ENCODE measurements around the gene MMEL1.
A peak's percentile ranks its signal among the peaks of the same experiment; 100 is the strongest.

Gene MMEL1

DNA sequence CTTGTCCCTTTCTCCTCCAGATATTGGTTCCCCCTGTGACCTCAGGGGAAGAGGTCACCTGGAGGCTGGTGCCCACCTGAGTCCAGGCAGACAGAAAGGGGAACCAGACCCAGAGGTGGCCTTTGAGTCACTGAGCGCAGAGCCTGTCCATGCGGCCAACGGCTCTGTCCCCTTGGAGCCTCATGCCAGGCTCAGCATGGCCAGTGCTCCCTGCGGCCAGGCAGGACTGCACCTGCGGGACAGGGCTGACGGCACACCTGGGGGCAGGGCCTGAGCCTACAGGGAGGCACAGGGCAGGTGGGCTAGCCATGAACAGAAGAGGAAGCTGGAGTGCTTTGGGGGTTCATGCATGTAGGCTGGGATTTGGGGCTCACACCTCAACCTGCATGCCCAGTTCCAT, 74.0 kb downstream of the MMEL1 start:
- Histone ChIP-seq H3K79me2 (ENCODE audit: low read length) (peaks cover 21% of the 10 kb centered on the region), H3K4me1 (ENCODE audit: low read length) (peaks cover 14% of the 10 kb centered on the region), H3K4me2 (ENCODE audit: low read depth, low read length) (no peak overlapping the region), H3K4me3 (ENCODE audit: low read length) (no peak overlapping the region), H3K27me3 (replicated peaks; ENCODE audit: insufficient read depth, low read length) (no peaks in the 10 kb centered on the region), H3K9me3 (replicated peaks; ENCODE audit: insufficient read depth, low read length) (no peaks in the 10 kb centered on the region), H3K36me3 (replicated peaks; ENCODE audit: insufficient read depth, low read length) (no peaks in the 10 kb centered on the region), H3K9me2 (replicated peaks; ENCODE audit: insufficient read depth, low read length) (no peaks in the 10 kb centered on the region), H3F3A (ENCODE audit: insufficient read depth, low read length) (no peaks in the 10 kb centered on the region), H3K27ac (ENCODE audit: low read length) (no peak overlapping the region), H4K20me1 (ENCODE audit: insufficient read depth, low read length) (no peaks in the 10 kb centered on the region), H2AFZ (ENCODE audit: low read length) (no peak overlapping the region), H3K9ac (ENCODE audit: low read length) (no peak overlapping the region)
- TF ChIP-seq EZH2 (optimal IDR thresholded peaks at IDR 0.05; ENCODE audit: low read depth, low read length) (no peak), EZH2phosphoT487 (IDR thresholded peaks at IDR 0.05; ENCODE audit: low read length) (no peak)
- TF ChIP-seq, protein P1, sequence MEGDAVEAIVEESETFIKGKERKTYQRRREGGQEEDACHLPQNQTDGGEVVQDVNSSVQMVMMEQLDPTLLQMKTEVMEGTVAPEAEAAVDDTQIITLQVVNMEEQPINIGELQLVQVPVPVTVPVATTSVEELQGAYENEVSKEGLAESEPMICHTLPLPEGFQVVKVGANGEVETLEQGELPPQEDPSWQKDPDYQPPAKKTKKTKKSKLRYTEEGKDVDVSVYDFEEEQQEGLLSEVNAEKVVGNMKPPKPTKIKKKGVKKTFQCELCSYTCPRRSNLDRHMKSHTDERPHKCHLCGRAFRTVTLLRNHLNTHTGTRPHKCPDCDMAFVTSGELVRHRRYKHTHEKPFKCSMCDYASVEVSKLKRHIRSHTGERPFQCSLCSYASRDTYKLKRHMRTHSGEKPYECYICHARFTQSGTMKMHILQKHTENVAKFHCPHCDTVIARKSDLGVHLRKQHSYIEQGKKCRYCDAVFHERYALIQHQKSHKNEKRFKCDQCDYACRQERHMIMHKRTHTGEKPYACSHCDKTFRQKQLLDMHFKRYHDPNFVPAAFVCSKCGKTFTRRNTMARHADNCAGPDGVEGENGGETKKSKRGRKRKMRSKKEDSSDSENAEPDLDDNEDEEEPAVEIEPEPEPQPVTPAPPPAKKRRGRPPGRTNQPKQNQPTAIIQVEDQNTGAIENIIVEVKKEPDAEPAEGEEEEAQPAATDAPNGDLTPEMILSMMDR (IDR thresholded peaks at IDR 0.05; ENCODE audit: low read length) = no peak
- no peak for DNase-seq

DNA sequence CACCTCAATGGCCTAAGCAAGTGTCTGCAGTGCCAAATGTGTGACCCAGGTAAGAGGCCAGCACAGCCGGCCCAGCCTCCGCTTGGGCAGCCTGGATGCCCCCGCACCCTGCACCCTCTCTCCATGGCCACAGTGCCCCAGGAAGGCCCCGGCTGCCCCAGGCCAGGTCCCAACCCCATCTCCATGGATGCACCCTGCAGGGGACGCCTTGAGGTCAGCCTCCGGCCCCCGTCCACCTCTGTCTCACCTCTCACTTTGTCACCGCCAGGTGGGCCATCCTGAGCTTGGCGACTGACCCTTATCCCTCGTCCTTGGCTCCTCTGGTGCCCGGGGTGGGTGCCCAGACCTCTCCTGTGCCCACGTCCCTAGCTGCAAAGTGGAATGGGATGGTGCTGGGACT, 74.4 kb downstream of the MMEL1 start:
- TF ChIP-seq, protein P1 (IDR thresholded peaks at IDR 0.05; ENCODE audit: low read length) = no peak
- no peak for TF ChIP-seq EZH2phosphoT487 (IDR thresholded peaks at IDR 0.05; ENCODE audit: low read length)
- TF ChIP-seq EZH2 (optimal IDR thresholded peaks at IDR 0.05; ENCODE audit: low read depth, low read length) = no peak

DNA sequence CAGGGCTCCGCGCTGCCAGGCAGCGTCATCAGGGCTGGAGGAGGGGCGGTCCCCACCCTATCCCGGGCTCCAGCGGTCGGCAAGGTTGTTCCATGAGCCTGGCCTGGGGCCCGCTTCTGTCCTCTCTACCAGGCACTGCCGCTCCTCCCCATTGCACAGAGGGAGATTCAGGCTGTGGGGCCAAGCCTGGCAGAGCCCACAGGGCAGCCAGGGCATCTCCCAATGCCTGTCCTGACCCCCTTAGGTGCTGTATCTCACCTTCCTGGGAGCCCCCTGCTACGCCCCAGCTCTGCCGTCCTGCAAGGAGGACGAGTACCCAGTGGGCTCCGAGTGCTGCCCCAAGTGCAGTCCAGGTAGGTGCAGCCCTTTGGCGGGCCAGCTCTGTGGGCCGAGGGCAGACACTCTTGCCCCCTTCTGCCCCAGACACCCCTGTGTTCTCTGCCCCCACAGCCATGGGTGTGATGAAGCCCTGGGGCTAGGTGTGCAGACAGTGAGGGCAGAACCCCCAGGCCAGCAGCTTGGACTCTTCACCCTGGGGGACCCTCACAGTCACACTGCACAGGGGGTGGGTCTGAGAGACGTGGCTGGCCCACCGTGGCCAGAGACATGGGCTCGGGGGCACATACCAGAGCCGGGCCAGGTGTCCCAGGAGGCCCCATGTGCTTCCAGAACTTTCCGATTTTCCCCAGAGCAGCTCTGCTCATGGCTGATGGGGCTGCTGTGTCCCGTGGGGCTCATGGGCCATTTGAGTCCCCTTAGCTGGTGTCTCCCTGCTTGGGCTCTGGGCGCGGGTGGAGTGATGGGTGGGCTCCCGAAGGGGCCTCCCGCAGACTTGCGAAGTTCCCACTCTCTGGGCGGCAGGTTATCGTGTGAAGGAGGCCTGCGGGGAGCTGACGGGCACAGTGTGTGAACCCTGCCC, 75.1 kb downstream of the MMEL1 start:
- Histone ChIP-seq H3F3A (ENCODE audit: insufficient read depth, low read length) (no peaks in the 10 kb centered on the region), H3K27me3 (replicated peaks; ENCODE audit: insufficient read depth, low read length) (no peaks in the 10 kb centered on the region), H2AFZ (ENCODE audit: low read length) (no peak overlapping the region), H3K9me2 (replicated peaks; ENCODE audit: insufficient read depth, low read length) (no peaks in the 10 kb centered on the region), H4K20me1 (ENCODE audit: insufficient read depth, low read length) (no peaks in the 10 kb centered on the region), H3K9me3 (replicated peaks; ENCODE audit: insufficient read depth, low read length) (no peaks in the 10 kb centered on the region), H3K4me1 (ENCODE audit: low read length) (peaks cover 14% of the 10 kb centered on the region), H3K9ac (ENCODE audit: low read length) (peak overlapping the region; percentile 92; the same call in 1 of the 2 replicates), H3K4me2 (ENCODE audit: low read depth, low read length) (peak overlapping the region; percentile 92), H3K36me3 (replicated peaks; ENCODE audit: insufficient read depth, low read length) (no peaks in the 10 kb centered on the region), H3K4me3 (ENCODE audit: low read length) (peak overlapping the region; percentile 93), H3K79me2 (ENCODE audit: low read length) (peaks cover 21% of the 10 kb centered on the region), H3K27ac (ENCODE audit: low read length) (no peak overlapping the region)
- DNase-seq = no peak
- TF ChIP-seq EZH2phosphoT487 (IDR thresholded peaks at IDR 0.05; ENCODE audit: low read length) (no peak), EZH2 (optimal IDR thresholded peaks at IDR 0.05; ENCODE audit: low read depth, low read length) (no peak)
- TF ChIP-seq, protein P1 (IDR thresholded peaks at IDR 0.05; ENCODE audit: low read length) = no peak

More for the DNA sequence above, 74.4 kb downstream of the MMEL1 start:
- no peak overlapping the region for H2AFZ ChIP-seq (ENCODE audit: low read length)
- no peak for DNase-seq
- H3K9me2 ChIP-seq (replicated peaks; ENCODE audit: insufficient read depth, low read length) = no peaks in the 10 kb centered on the region
- H3K4me2 ChIP-seq (ENCODE audit: low read depth, low read length) = no peak overlapping the region
- H3K79me2 ChIP-seq (ENCODE audit: low read length) = peaks cover 21% of the 10 kb centered on the region
- H3K27me3 ChIP-seq (replicated peaks; ENCODE audit: insufficient read depth, low read length) = no peaks in the 10 kb centered on the region
- no peaks in the 10 kb centered on the region for H3K36me3 ChIP-seq (replicated peaks; ENCODE audit: insufficient read depth, low read length)
- no peak overlapping the region for H3K27ac ChIP-seq (ENCODE audit: low read length)
- no peaks in the 10 kb centered on the region for H4K20me1 ChIP-seq (ENCODE audit: insufficient read depth, low read length)
- no peaks in the 10 kb centered on the region for H3K9me3 ChIP-seq (replicated peaks; ENCODE audit: insufficient read depth, low read length)
- no peak overlapping the region for H3K4me3 ChIP-seq (ENCODE audit: low read length)
- no peak overlapping the region for H3K9ac ChIP-seq (ENCODE audit: low read length)
- H3F3A ChIP-seq (ENCODE audit: insufficient read depth, low read length) = no peaks in the 10 kb centered on the region
- peaks cover 14% of the 10 kb centered on the region for H3K4me1 ChIP-seq (ENCODE audit: low read length)
